ENCODE data around the gene INSIG1. TPM values are rescaled to one million over a fixed set of nuclear protein-coding genes. Genes with fewer than 3 reads are reported as not detected.

Gene INSIG1
- polyA plus RNA-seq, 3 donors, result 27.9 to 32.7 (median 30.8) TPM

- DNase-seq, result peak; percentile 77
Observed at GRCh38 chr7:155344618-155345433, 47.1 kb downstream of the INSIG1 start.

- DNase-seq, result no peak
Observed at GRCh38 chr7:155345490-155345889, 47.8 kb downstream of the INSIG1 start.

GRCh38 chr7:155346285-155346684, 48.6 kb downstream of the INSIG1 start:
- DNase-seq, result no peak

GRCh38 chr7:155348806-155349205, 51.1 kb downstream of the INSIG1 start:
- DNase-seq, result no peak

GRCh38 chr7:155349601-155350331, 52.1 kb downstream of the INSIG1 start:
- DNase-seq, result no peak

- no peak for DNase-seq
Observed at GRCh38 chr7:155351120-155351870, 53.6 kb downstream of the INSIG1 start.

- no peak for DNase-seq
Observed at GRCh38 chr7:155352076-155352752, 54.5 kb downstream of the INSIG1 start.

- DNase-seq, result no peak
Observed at GRCh38 chr7:155352753-155353115, 55.1 kb downstream of the INSIG1 start.

GRCh38 chr7:155353256-155353897, 55.7 kb downstream of the INSIG1 start:
- no peak for DNase-seq

- no peak for DNase-seq
Observed at GRCh38 chr7:155354371-155355048, 56.8 kb downstream of the INSIG1 start.

GRCh38 chr7:155355176-155355575, 57.5 kb downstream of the INSIG1 start:
- no peak for DNase-seq

GRCh38 chr7:155355745-155356144, 58.1 kb downstream of the INSIG1 start:
- DNase-seq, result no peak

- DNase-seq, result no peak
Observed at GRCh38 chr7:155356323-155357105, 58.8 kb downstream of the INSIG1 start.

- DNase-seq, result no peak
Observed at GRCh38 chr7:155357573-155358041, 59.9 kb downstream of the INSIG1 start.

- no peak for DNase-seq
Observed at GRCh38 chr7:155358066-155358947, 60.6 kb downstream of the INSIG1 start.

GRCh38 chr7:155358948-155359712, 61.5 kb downstream of the INSIG1 start:
- no peak for DNase-seq

Data from renal pelvis (tissue), 4 donors.